Neuron (in vitro differentiated cells): Measurements from ENCODE around the gene HARBI1.

ENCODE experiments used
- H2AFZ ChIP-seq: one replicate; pipeline ENCODE4 v1.6.1; 2013; ENCODE audit warnings: low read depth, mild to moderate bottlenecking, inconsistent platforms, low read length, moderate library complexity
- H3K27me3 ChIP-seq: one replicate; pipeline ENCODE4 v1.6.1; 2013; ENCODE audit warnings: low read length; ENCODE audit not compliant: insufficient read depth
- H3K36me3 ChIP-seq: one replicate; pipeline ENCODE4 v1.6.1; 2013; ENCODE audit warnings: low read length; ENCODE audit not compliant: insufficient read depth
- H3K4me1 ChIP-seq: one replicate; pipeline ENCODE4 v1.6.1; 2013; ENCODE audit warnings: low read length; ENCODE audit not compliant: insufficient read depth
- H3K4me3 ChIP-seq: 2 replicates; pipeline ENCODE4 v1.5.1; 2013; ENCODE audit warnings: mild to moderate bottlenecking, low read length, moderate library complexity
- H3K9me3 ChIP-seq: one replicate; pipeline ENCODE4 v1.6.1; 2013; ENCODE audit warnings: low read length

The HARBI1 gene

DNA sequence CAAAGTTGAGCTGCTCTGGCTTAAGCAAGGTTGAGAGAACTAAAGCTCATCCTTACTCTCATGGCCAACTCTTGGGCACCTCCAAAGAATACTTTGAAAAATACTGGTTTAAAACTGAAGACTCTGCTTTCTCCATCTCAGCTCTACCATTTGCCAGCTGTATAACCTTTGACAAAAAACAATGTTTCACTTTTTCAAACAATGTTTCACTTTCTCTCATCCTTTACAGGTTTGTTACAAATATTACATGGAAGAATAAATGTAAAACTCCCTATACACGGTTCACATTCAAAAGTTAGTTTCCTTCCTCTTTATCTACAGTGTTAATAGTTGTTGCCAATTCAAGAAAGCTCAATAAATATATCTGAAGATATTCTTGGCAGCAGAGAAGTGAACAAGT lies 42.4 kb downstream of the HARBI1 start:
- Histone ChIP-seq H3K4me3 (no peak overlapping the region), H3K9me3 (peaks cover 2% of the 10 kb centered on the region), H2AFZ (no peak overlapping the region), H3K27me3 (no peaks in the 10 kb centered on the region), H3K4me1 (no peaks in the 10 kb centered on the region), H3K36me3 (no peaks in the 10 kb centered on the region)

DNA sequence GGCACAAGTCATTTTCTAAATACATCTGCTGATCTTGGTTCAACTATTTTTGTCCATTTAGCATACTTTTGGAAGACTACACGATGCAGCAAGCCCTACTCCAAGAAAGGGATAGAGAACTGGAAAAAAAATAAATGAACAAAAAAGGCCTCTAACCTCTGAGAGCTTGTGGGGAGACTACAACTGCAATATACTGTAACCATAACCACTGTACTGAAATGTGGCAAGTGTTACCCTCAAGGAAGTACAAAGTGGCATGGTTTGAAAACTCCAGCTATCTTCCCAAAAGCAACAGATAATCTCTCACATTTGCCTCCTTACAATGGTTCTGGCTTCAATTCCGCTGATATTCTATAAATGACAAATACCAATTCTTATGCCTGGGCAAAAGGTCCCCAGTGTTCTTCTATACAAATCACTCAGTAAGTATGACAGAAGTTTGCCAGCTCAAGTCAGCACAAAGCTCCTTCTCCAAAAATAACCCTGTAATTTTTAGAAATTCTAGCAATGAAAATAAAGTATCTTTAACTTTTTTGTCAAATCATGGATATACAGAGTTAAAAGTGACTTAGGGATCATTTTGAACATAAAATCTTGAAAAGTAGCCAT lies 46.1 kb downstream of the HARBI1 start:
- no peak overlapping the region for H3K4me3 ChIP-seq
- H3K27me3 ChIP-seq: no peaks in the 10 kb centered on the region
- no peaks in the 10 kb centered on the region for H3K4me1 ChIP-seq
- peaks cover 2% of the 10 kb centered on the region for H3K9me3 ChIP-seq
- no peaks in the 10 kb centered on the region for H3K36me3 ChIP-seq
- no peak overlapping the region for H2AFZ ChIP-seq

- Histone ChIP-seq H3K27me3 (no peaks in the 10 kb centered on the region), H3K4me1 (peaks cover 3% of the 10 kb centered on the region), H3K36me3 (no peaks in the 10 kb centered on the region), H3K9me3 (no peaks in the 10 kb centered on the region), H3K4me3 (no peak overlapping the region), H2AFZ (no peak overlapping the region)
Observed at GRCh38 chr11:46565232-46565840, 51.7 kb downstream of the HARBI1 start.

DNA sequence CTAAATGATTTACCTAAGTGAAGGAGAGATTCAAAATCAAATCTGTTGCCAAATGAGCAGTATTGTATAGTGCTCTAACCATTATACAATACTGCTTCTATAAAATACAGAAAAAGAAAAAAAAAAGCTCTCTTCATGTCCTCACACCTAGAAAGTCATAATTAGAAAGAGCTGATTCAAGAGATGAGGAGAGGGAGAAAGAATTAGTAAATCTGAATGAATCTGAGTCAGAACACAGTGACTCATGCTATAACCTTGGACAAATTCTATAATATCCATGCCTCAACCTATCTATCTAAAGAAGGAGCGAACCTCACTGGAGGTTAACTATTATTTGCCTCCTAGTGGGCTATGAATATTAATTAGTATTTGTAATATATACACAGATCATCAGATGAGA lies 52.6 kb downstream of the HARBI1 start:
- H3K36me3 ChIP-seq: no peaks in the 10 kb centered on the region
- H3K4me1 ChIP-seq: peaks cover 3% of the 10 kb centered on the region
- no peak overlapping the region for H3K4me3 ChIP-seq
- H2AFZ ChIP-seq: no peak overlapping the region
- no peaks in the 10 kb centered on the region for H3K9me3 ChIP-seq
- H3K27me3 ChIP-seq: no peaks in the 10 kb centered on the region

DNA sequence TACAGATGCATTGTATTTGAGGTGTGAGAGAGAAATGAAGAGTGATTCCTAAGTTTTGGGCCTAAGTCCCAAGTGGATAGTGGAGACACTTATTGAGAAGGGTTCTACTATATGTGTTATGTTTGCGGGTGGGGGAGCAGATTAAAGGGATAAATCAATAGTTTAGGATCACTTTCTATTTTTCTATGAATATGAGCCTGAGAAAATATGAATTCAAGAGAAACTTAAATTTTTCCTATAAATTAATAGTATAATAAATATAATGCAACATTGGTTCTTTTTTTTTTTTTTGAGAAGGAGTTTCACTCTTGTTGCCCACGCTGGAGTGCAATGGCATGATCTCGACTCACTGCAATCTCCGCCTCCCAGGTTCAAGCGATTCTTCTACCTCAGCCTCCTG lies 54.5 kb downstream of the HARBI1 start:
- no peaks in the 10 kb centered on the region for H3K36me3 ChIP-seq
- H2AFZ ChIP-seq: no peak overlapping the region
- H3K27me3 ChIP-seq: no peaks in the 10 kb centered on the region
- no peak overlapping the region for H3K4me3 ChIP-seq
- no peaks in the 10 kb centered on the region for H3K9me3 ChIP-seq
- peaks cover 3% of the 10 kb centered on the region for H3K4me1 ChIP-seq

- no peak overlapping the region for H2AFZ ChIP-seq
- no peaks in the 10 kb centered on the region for H3K9me3 ChIP-seq
- H3K36me3 ChIP-seq: no peaks in the 10 kb centered on the region
- H3K4me1 ChIP-seq: peaks cover 3% of the 10 kb centered on the region
- H3K4me3 ChIP-seq: no peak overlapping the region
- H3K27me3 ChIP-seq: no peaks in the 10 kb centered on the region
Observed at GRCh38 chr11:46560300-46560991, 56.6 kb downstream of the HARBI1 start.

- H3K4me1 ChIP-seq: peaks cover 4% of the 10 kb centered on the region
- peaks cover 1% of the 10 kb centered on the region for H3K9me3 ChIP-seq
- no peak overlapping the region for H3K4me3 ChIP-seq
- H3K36me3 ChIP-seq: peaks cover under 1% of the 10 kb centered on the region
- H2AFZ ChIP-seq: no peak overlapping the region
- no peaks in the 10 kb centered on the region for H3K27me3 ChIP-seq
Observed at GRCh38 chr11:46559815-46560214, 57.2 kb downstream of the HARBI1 start.

DNA sequence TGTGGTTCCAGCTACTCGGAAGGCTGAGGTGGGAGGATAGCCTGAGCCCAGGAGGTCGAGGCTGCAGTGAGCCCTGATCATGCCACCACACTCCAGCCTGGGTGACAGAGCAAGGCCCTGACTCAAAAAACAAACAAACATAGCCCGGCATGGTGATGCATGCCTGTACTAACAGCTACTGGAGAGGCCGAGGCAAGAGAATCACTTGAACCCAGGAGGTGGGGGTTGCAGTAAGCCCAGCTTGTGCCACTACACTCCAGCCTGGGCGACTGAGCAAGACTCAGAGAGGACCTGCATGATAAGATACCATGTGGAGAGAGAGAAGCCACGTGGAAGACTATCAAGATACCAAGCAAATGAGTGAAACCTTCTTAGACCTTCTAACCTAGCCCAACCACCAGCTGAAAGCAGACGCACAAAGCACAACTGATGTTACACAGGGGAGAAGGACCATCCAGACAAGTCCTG lies 59.3 kb downstream of the HARBI1 start:
- no peak overlapping the region for H2AFZ ChIP-seq
- no peaks in the 10 kb centered on the region for H3K27me3 ChIP-seq
- H3K4me1 ChIP-seq: peaks cover 10% of the 10 kb centered on the region
- peaks cover 4% of the 10 kb centered on the region for H3K9me3 ChIP-seq
- peaks cover 5% of the 10 kb centered on the region for H3K36me3 ChIP-seq
- H3K4me3 ChIP-seq: no peak overlapping the region

DNA sequence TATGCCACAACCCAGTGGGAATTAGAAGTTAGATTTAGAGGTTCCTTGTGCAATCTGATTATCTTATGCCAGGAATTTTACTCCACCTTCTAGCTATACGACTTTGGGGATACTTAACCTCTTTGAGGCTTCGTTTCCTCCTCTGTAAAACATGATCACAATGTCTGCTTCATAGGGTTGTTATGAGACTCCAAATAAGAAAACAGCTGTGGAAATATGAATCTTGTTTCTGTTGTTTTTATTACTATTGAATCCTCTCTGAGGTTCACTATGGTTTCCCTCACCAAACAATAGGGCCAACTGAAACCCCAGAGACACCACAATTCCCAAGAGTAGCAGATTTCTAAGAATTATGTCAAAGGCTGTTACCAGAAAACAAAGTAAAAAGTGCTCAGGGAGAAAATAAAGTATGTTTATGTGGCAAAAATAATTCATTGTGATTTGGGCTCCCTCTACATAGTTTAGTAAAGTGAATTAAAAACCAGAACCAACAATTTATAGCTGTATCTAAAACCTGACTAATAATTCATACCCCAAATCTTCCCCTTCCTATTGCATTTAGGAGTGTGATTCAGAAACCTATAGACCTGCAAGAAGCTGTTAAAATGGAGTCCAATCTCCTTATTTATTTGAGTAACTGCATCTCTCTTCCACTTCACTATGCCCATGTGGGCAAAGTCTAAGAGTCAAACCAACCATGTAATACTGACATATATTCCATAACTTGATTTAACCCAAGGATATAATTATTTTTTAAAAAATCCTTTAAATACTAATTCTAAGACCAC lies 61.6 kb downstream of the HARBI1 start:
- H3K4me1 ChIP-seq: peaks cover 8% of the 10 kb centered on the region
- H3K9me3 ChIP-seq: peaks cover 4% of the 10 kb centered on the region
- H3K27me3 ChIP-seq: no peaks in the 10 kb centered on the region
- no peak overlapping the region for H2AFZ ChIP-seq
- H3K36me3 ChIP-seq: peaks cover 5% of the 10 kb centered on the region
- no peak overlapping the region for H3K4me3 ChIP-seq

- H2AFZ ChIP-seq: no peak overlapping the region
- H3K9me3 ChIP-seq: peaks cover 4% of the 10 kb centered on the region
- peaks cover 5% of the 10 kb centered on the region for H3K36me3 ChIP-seq
- no peaks in the 10 kb centered on the region for H3K27me3 ChIP-seq
- no peak overlapping the region for H3K4me3 ChIP-seq
- peaks cover 7% of the 10 kb centered on the region for H3K4me1 ChIP-seq
Observed at GRCh38 chr11:46554213-46555147, 62.5 kb downstream of the HARBI1 start.

DNA sequence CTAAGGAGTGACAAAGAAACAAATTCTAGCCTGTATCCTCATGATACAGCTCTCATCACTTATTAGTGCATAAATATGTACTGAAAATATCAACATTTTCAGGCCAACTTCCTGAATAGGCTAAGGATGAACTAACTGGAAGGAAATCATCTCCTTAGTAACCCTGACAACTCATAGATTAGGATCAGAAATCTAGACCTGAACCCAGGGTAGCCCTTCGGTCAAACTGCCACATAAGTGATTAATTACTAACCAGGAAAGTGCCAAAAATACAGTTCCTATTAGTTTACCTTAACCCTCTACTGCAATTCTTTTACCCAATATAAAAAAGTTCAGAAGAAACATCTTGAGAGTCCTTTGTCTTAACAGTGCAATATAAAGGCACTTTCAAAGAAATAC lies 63.2 kb downstream of the HARBI1 start:
- peaks cover 7% of the 10 kb centered on the region for H3K4me1 ChIP-seq
- no peak overlapping the region for H3K4me3 ChIP-seq
- peaks cover 4% of the 10 kb centered on the region for H3K9me3 ChIP-seq
- H3K36me3 ChIP-seq: peaks cover 5% of the 10 kb centered on the region
- H2AFZ ChIP-seq: no peak overlapping the region
- H3K27me3 ChIP-seq: no peaks in the 10 kb centered on the region
